CD4-positive, alpha-beta T cell (primary cell): ENCODE results near the gene TMEM181. TPM values are rescaled to one million over a fixed set of nuclear protein-coding genes. Genes with fewer than 3 reads are reported as not detected.

Experiments
- ATAC-seq: fragments of 200-7000 bp; cut with Tn5 transposase; one replicate; pipeline ENCODE4 v1.10.0; 2022; ENCODE audit warnings: mild to moderate bottlenecking; ENCODE audit not compliant: poor library complexity
- CTCF ChIA-PET: fragments of 350-600 bp; sonication (Branson Sonifier 250); formaldehyde crosslinking; loops from one replicate; lab custom pipeline; 2021; ENCODE audit warnings: antibody characterized with exemption, inconsistent platforms; lab: Charles Lee
- POLR2A ChIA-PET: fragments of 350-600 bp; sonication (Branson Sonifier 250); formaldehyde crosslinking; loops from one replicate; lab custom pipeline; 2021; ENCODE audit warnings: antibody characterized with exemption, inconsistent platforms; lab: Charles Lee
- DNase-seq, 14 experiments: peaks; one replicate each; pipeline ENCODE4 v3.0.0-alpha.2; 2013 to 2020; ENCODE audit warnings: mixed read lengths in 2 of 14
- H3K27ac ChIP-seq, 2 donors: one replicate each; pipeline versions ENCODE4 v1.5.1 to v1.7.0; 2013; ENCODE audit warnings: low read length in 2 of 2, low read depth in 1 of 2, mild to moderate bottlenecking in 1 of 2
- H3K27me3 ChIP-seq, 2 experiments: 1 replicate in 1 of 2; 2 replicates in 1 of 2; pipeline versions ENCODE4 v1.6.1 to v1.7.0; 2013; ENCODE audit warnings: low read length in 2 of 2, control low read depth in 1 of 2, mild to moderate bottlenecking in 1 of 2, moderate library complexity in 1 of 2; ENCODE audit not compliant: insufficient read depth in 2 of 2, control insufficient read depth in 1 of 2
- H3K36me3 ChIP-seq: one replicate; pipeline ENCODE4 v1.6.1; 2013; ENCODE audit warnings: low read length, control low read depth; ENCODE audit not compliant: insufficient read depth
- H3K4me1 ChIP-seq: one replicate; pipeline ENCODE4 v1.6.1; 2013; ENCODE audit warnings: low read length, control low read depth; ENCODE audit not compliant: insufficient read depth
- H3K4me3 ChIP-seq: one replicate; pipeline ENCODE4 v1.5.1; 2013; ENCODE audit warnings: mild to moderate bottlenecking, low read length, moderate library complexity
- H3K9me3 ChIP-seq, 2 experiments: 1 replicate in 1 of 2; 2 replicates in 1 of 2; pipeline versions ENCODE4 v1.6.1 to v1.7.0; 2013; ENCODE audit warnings: low read length in 2 of 2, mild to moderate bottlenecking in 2 of 2, control low read depth in 1 of 2, moderate library complexity in 1 of 2; ENCODE audit not compliant: control insufficient read depth in 1 of 2, insufficient read depth in 1 of 2
- H3K27ac Mint-ChIP-seq: one replicate; pipeline ENCODE4 v1.8.0; 2020; ENCODE audit warnings: mixed read lengths
- H3K27me3 Mint-ChIP-seq: one replicate; pipeline ENCODE4 v1.8.0; 2021; ENCODE audit warnings: mixed read lengths
- H3K36me3 Mint-ChIP-seq: one replicate; pipeline ENCODE4 v1.8.0; 2021; ENCODE audit warnings: low read depth, mixed read lengths
- H3K4me1 Mint-ChIP-seq: one replicate; pipeline ENCODE4 v1.8.0; 2021; ENCODE audit warnings: low read depth, mixed read lengths
- H3K4me3 Mint-ChIP-seq: one replicate; pipeline ENCODE4 v1.8.0; 2020; ENCODE audit warnings: mild to moderate bottlenecking, mixed read lengths
- H3K9me3 Mint-ChIP-seq: one replicate; pipeline ENCODE4 v1.8.0; 2020; ENCODE audit warnings: mixed read lengths
- CTCF ChIP-seq: fragments of 200-600 bp; IDR thresholded peaks from one replicate; pipeline ENCODE4 v1.8.0; 2022; ENCODE audit warnings: antibody characterized with exemption, mild to moderate bottlenecking
- intact Hi-C, 2 experiments: fragments of 100-400 bp; cut with DNase I in 1 of 2; cut with micrococcal nuclease in 1 of 2; formaldehyde crosslinking; loops; one replicate each; pipeline versions ENCODE4 v1.15.1 to v1.9.0; 2023 to 2025; cut with DNase I, micrococcal nuclease
- total RNA-seq, 174 experiments: library from RNA in 2 of 174; stranded (reverse) in 2 of 174; gene quantifications; one replicate each; pipeline ENCODE4 v1.2.3 and lab custom pipeline; 2021 to 2026

Gene TMEM181
- total RNA-seq, 2 experiments from 2014 or later: 10.2 to 10.9 TPM

GRCh38 chr6:158609455-158610155 lies 49.7 kb downstream of the TMEM181 start:
- no peaks in the 10 kb centered on the region for H3K27me3 ChIP-seq
- H3K4me3 Mint-ChIP-seq: no peak overlapping the region
- H3K27ac Mint-ChIP-seq: no peak overlapping the region
- peaks cover 87% of the 10 kb centered on the region for H3K36me3 Mint-ChIP-seq
- no peaks in the 10 kb centered on the region for H3K4me1 ChIP-seq
- no peak overlapping the region for H3K27ac ChIP-seq
- intact Hi-C loops: no loop called here
- ATAC-seq (no peak), DNase-seq (no peak)
- peaks cover 90% of the 10 kb centered on the region for H3K36me3 ChIP-seq
- no peak for TF ChIP-seq CTCF
- H3K9me3 ChIP-seq: no peaks in the 10 kb centered on the region
- H3K27me3 Mint-ChIP-seq: no peaks in the 10 kb centered on the region
- H3K9me3 Mint-ChIP-seq: no peaks in the 10 kb centered on the region
- H3K4me1 Mint-ChIP-seq: peaks cover 5% of the 10 kb centered on the region
- ChIA-PET CTCF (no interaction called here), POLR2A (no interaction called here)
- H3K4me3 ChIP-seq: no peak overlapping the region

GRCh38 chr6:158610319-158610968 lies 50.6 kb downstream of the TMEM181 start:
- H3K36me3 Mint-ChIP-seq: peaks cover 91% of the 10 kb centered on the region
- no peak overlapping the region for H3K4me3 ChIP-seq
- no peaks in the 10 kb centered on the region for H3K9me3 ChIP-seq
- ATAC-seq: no peak
- peaks cover 85% of the 10 kb centered on the region for H3K36me3 ChIP-seq
- no peak overlapping the region for H3K27ac ChIP-seq
- POLR2A ChIA-PET: no interaction called here
- no peaks in the 10 kb centered on the region for H3K9me3 Mint-ChIP-seq
- TF ChIP-seq CTCF: no peak
- no peaks in the 10 kb centered on the region for H3K27me3 ChIP-seq
- CTCF ChIA-PET: no interaction called here
- H3K4me3 Mint-ChIP-seq: no peak overlapping the region
- H3K4me1 ChIP-seq: no peaks in the 10 kb centered on the region
- H3K27me3 Mint-ChIP-seq: no peaks in the 10 kb centered on the region
- H3K4me1 Mint-ChIP-seq: peaks cover 1% of the 10 kb centered on the region
- no peak for DNase-seq
- intact Hi-C loops: no loop called here
- no peak overlapping the region for H3K27ac Mint-ChIP-seq

GRCh38 chr6:158611039-158611438 lies 51.1 kb downstream of the TMEM181 start:
- ATAC-seq (no peak), DNase-seq (no peak)
- CTCF ChIA-PET: no interaction called here
- no peaks in the 10 kb centered on the region for H3K27me3 Mint-ChIP-seq
- POLR2A ChIA-PET: no interaction called here
- H3K4me3 Mint-ChIP-seq: no peak overlapping the region
- no peak overlapping the region for H3K27ac Mint-ChIP-seq
- H3K4me3 ChIP-seq: no peak overlapping the region
- no peaks in the 10 kb centered on the region for H3K27me3 ChIP-seq
- peaks cover 79% of the 10 kb centered on the region for H3K36me3 ChIP-seq
- TF ChIP-seq CTCF: no peak
- intact Hi-C loops: no loop called here
- H3K27ac ChIP-seq: no peak overlapping the region
- H3K4me1 Mint-ChIP-seq: no peaks in the 10 kb centered on the region
- H3K9me3 Mint-ChIP-seq: no peaks in the 10 kb centered on the region
- H3K36me3 Mint-ChIP-seq: peaks cover 91% of the 10 kb centered on the region
- H3K9me3 ChIP-seq: no peaks in the 10 kb centered on the region
- no peaks in the 10 kb centered on the region for H3K4me1 ChIP-seq
